Adrenal gland (tissue), 12 donors: ENCODE results near the gene CEP112. TPM values are rescaled to one million over a fixed set of nuclear protein-coding genes. Genes with fewer than 3 reads are reported as not detected.

ENCODE experiments used
- DNase-seq, 7 donors: peaks; one replicate each; pipeline ENCODE4 v3.0.0-alpha.2; 2019 to 2020
- H3K27ac ChIP-seq, 5 donors: fragments of 200-600 bp; sonication (generic) in 4 of 5; 1 replicate in 3 of 5; 2 replicates in 2 of 5; pipeline versions ENCODE4 v1.5.1 to v1.8.0; 2016 to 2020; ENCODE audit warnings: mild to moderate bottlenecking in 1 of 5
- H3K27me3 ChIP-seq: fragments of 200-600 bp; 2 replicates; pipeline ENCODE4 v1.8.0; 2021
- H3K36me3 ChIP-seq, 2 donors: fragments of 200-600 bp; replicated peaks in 1 of 2; 1 replicate in 1 of 2; 2 replicates in 1 of 2; pipeline versions ENCODE4 v1.5.1 to v1.8.0; 2018 to 2022
- H3K4me1 ChIP-seq, 2 donors: fragments of 200-600 bp; replicated peaks in 1 of 2; 1 replicate in 1 of 2; 2 replicates in 1 of 2; pipeline versions ENCODE4 v1.5.1 to v1.8.0; 2018 to 2021
- H3K4me3 ChIP-seq, 4 donors: fragments of 200-600 bp; sonication (generic) in 3 of 4; one replicate each; pipeline ENCODE4 v1.5.1; 2016 to 2018
- H3K9me3 ChIP-seq, 3 donors: fragments of 200-600 bp; sonication (generic) in 1 of 3; replicated peaks in 1 of 3; 1 replicate in 2 of 3; 2 replicates in 1 of 3; pipeline versions ENCODE4 v1.5.1 to v1.8.0; 2016 to 2021
- POLR2A ChIP-seq, 2 donors: fragments of 450-650 bp; IDR thresholded peaks; one replicate each; pipeline ENCODE4 v1.6.1; 2017; ENCODE audit warnings: antibody characterized with exemption in 2 of 2, mild to moderate bottlenecking in 2 of 2, moderate library complexity in 1 of 2
- WGBS, 4 donors: extraction: QIAGEN DNeasy Blood & Tissue Kit in 2 of 4; methylation state at CpG; one replicate each; pipeline versions ENCODE4 v1.1.5 to v1.1.7; 2013 to 2017; 5-methylcytosine and 5-hydroxymethylcytosine counted together
- intact Hi-C, 2 donors: fragments of 100-400 bp; cut with DNase I; formaldehyde crosslinking; loops; one replicate each; pipeline versions ENCODE4 v1.14.1 to v1.15.0; 2022 to 2023
- polyA plus RNA-seq, 3 donors: library from polyadenylated mRNA; stranded (reverse); fragments of 200-250 nt in 2 of 3; fragments of 350-450 nt in 1 of 3; fragmentation: Illumina TruSeq in 1 of 3; extraction: RNeasy Lipid Tissue Mini Kit (QIAGEN cat#74804) in 1 of 3; gene quantifications; one replicate each; pipeline ENCODE4 v1.2.3, GENCODE V29; 2013 to 2014
- total RNA-seq, 9 donors: library from RNA; depleted of rRNA in 4 of 9; stranded (reverse); fragments of >200 nt in 4 of 9; fragments of 120-200 nt in 1 of 9; fragmentation: NEBNext Ultra II Directional in 1 of 9; extraction: Animal tissue kit (Norgen Biotek cat#: 25700) in 1 of 9; gene quantifications; one replicate each; pipeline versions ENCODE4 v1.1.0 to v1.2.4, GENCODE V29; 2013 to 2023
- TF ChIP-seq, protein P1 (sequence below), 6 experiments: fragments of 450-650 bp in 4 of 6; fragments of 200-600 bp in 2 of 6; sonication (generic) in 1 of 6; IDR thresholded peaks; 1 replicate in 5 of 6; 2 replicates in 1 of 6; pipeline versions ENCODE4 v1.5.1 to v1.8.0; 2016 to 2021; ENCODE audit warnings: antibody characterized with exemption in 6 of 6, mild to moderate bottlenecking in 2 of 6, moderate library complexity in 1 of 6
- donor health status: healthy with polysubstance abuse.
- donor health status: Bipolar disorder and iron deficiency.
- donor health status: DM: yes; HTN: yes; CAD: no.
- donor health status: DM: no; HTN: no; CAD: no.
- donor health status: DM: no; HTN: no; CAD: no.
- donor health status: DM: yes; HTN: yes; CAD: no.

The CEP112 gene
- total and polyA plus RNA-seq, 12 donors, result 4.2 to 24.1 (median 9.6) TPM

DNA sequence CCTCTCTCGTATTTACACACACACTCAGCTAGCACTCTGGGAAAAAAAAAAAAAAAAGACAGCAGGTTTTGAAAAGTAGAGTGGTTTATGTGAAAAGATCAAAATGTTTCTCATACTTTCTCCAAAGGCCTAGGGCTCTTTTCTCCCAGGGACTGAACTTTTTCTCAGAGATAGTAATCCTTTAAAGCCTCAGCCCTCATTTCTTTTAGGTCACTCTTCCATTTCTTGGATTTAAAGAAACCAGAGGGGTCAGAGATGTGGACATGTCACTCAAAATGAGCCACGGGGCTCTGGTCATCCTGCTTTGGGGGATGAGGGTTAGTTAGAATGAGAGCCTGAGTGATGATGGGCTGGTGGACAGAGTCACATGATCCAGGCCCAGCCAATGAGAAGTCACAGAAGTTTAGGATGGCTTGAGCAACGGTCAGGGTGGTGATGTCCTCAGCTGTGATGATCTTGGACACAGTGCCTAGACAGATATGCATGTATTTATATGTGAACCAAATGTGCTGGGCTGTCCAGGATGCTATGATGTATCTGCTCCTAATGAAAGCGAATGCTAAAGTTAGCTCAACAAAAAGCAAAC, 596.8 kb downstream of the CEP112 start:
- TF ChIP-seq, protein P1, sequence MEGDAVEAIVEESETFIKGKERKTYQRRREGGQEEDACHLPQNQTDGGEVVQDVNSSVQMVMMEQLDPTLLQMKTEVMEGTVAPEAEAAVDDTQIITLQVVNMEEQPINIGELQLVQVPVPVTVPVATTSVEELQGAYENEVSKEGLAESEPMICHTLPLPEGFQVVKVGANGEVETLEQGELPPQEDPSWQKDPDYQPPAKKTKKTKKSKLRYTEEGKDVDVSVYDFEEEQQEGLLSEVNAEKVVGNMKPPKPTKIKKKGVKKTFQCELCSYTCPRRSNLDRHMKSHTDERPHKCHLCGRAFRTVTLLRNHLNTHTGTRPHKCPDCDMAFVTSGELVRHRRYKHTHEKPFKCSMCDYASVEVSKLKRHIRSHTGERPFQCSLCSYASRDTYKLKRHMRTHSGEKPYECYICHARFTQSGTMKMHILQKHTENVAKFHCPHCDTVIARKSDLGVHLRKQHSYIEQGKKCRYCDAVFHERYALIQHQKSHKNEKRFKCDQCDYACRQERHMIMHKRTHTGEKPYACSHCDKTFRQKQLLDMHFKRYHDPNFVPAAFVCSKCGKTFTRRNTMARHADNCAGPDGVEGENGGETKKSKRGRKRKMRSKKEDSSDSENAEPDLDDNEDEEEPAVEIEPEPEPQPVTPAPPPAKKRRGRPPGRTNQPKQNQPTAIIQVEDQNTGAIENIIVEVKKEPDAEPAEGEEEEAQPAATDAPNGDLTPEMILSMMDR (IDR thresholded peaks at IDR 0.05), result no peak
- TF ChIP-seq POLR2A (IDR thresholded peaks at IDR 0.05), result no peak
- Histone ChIP-seq H3K27me3 (no peaks in the 10 kb centered on the region), H3K27ac (no peak overlapping the region), H3K4me3 (no peak overlapping the region), H3K36me3 (no peaks in the 10 kb centered on the region), H3K9me3 (no peaks in the 10 kb centered on the region), H3K4me1 (peaks cover 1 to 4% of the 10 kb centered on the region in 2 donors)
- intact Hi-C loops, result no loop called here
- WGBS, 4 donors, result 77 to 84% (median 81%) methylated on average over 4 of the region's 4 CpGs
- no peak for DNase-seq

DNA sequence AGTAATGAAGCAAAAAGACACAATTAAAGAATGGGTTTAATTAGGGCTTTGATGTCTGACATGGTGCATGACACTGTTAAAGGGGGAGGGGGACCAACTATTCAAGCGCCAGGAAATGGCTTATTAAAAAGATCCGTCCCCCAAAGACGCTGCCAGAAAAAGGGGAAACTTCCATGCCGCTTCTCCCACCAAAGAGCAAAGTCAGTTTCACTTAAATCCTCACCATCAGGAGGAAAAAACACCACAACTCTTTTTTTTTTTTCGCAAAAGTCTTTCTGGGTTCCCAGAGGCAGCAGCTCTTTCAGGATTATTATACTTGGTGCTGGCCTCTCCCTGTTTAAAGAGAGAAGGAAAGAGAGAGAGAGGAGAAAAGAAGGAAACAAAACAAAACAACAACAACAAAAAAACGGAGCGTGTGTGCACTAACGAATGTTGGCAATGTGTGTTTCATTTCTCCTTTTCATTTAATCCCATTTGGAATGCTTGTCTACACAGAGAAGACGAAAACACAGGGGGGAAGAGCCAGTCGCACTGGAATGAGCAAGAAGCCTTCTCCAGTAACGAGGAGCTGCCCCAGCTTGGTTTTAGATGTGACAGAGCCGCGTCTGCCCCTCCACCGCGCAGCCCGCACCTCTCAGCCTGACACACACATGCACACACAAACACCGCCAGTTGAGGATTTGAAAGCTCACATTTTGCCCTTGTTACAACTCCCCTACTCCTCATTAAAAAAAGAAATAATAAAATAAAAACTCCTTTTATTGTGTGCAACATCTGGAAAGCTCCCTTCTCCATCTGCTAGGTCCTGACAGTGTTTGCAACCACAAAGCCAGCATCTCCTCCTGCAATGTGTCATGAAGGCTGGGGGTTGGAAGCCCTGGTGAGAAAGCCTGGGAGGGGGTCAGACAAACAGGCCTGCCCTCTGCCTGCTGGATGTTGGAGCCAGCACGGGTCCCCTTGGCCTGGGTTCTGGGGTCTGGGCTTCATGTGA, 597.8 kb downstream of the CEP112 start:
- H3K4me1 ChIP-seq, result no peaks in the 10 kb centered on the region
- intact Hi-C loops, result no loop called here
- H3K36me3 ChIP-seq, result no peaks in the 10 kb centered on the region
- TF ChIP-seq POLR2A (IDR thresholded peaks at IDR 0.05), result no peak
- TF ChIP-seq, protein P1 (IDR thresholded peaks at IDR 0.05), result no peak
- no peak for DNase-seq
- no peaks in the 10 kb centered on the region for H3K9me3 ChIP-seq
- H3K27ac ChIP-seq, result no peak overlapping the region
- WGBS, 4 donors, result 48 to 62% (median 51%) methylated on average over 17 to 18 of the region's 18 CpGs
- H3K4me3 ChIP-seq, result no peak overlapping the region
- no peaks in the 10 kb centered on the region for H3K27me3 ChIP-seq

DNA sequence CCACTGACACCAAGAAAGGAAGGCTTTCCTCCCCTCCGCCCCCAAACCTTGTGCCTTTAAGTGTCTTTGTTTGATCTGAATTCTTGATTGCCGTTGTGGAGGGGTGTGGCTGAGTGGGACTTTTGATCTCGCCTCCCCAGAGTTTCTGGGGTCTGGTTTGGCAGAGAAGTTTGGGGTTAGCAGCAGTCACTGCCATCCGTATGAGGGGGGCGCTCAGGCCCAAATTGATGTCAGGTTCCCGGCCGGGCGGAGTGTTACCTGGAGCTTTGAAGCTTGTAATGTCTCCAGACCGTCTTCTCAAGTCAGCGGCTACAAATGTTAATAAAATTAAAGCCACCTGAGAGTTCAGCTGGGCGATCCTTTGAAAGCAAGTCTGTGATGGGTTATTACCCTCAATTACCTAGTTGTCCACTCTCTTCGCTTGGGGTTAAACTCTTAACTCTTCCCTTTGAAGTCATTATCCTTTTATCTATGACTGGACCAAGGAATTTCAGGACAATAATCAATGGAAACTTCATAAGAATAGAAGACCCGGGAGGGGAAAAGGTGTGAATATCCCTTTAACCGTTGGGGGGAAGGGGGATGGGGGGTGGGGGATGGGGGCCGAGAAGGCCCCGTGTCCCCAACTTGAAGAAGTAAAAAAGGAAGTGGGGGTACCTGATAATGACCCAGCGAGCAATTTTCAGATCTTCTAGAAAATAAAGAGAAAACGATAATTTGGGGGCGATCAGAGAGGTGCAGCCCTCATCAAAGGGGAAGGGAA, 598.7 kb downstream of the CEP112 start:
- 73 to 81% (median 75%) methylated on average over 19 of the region's 19 CpGs for WGBS, 4 donors
- Histone ChIP-seq H3K36me3 (no peaks in the 10 kb centered on the region), H3K4me3 (no peak overlapping the region), H3K4me1 (peaks cover 3% of the 10 kb centered on the region in 2 donors), H3K9me3 (no peaks in the 10 kb centered on the region), H3K27ac (no peak overlapping the region), H3K27me3 (no peaks in the 10 kb centered on the region)
- TF ChIP-seq, protein P1 (IDR thresholded peaks at IDR 0.05), result no peak
- no peak for TF ChIP-seq POLR2A (IDR thresholded peaks at IDR 0.05)
- no peak for DNase-seq
- intact Hi-C loops, result no loop called here
